Skin epidermis (tissue), 12 donors: ENCODE results near the gene LRRC17.
"Not testable (repeated sequence)": the region's sequence is repeated elsewhere in the genome, so short reads cannot be mapped to it uniquely, and the experiment has no call there.

Experiments used
- H3K27ac ChIP-seq, 21 experiments: fragments of 200-600 bp; sonication (generic) in 11 of 21; one replicate each; pipeline ENCODE4 v1.5.0; 2020; ENCODE audit warnings: mild to moderate bottlenecking in 3 of 21, inconsistent platforms in 2 of 21, moderate library complexity in 2 of 21
- H3K4me3 ChIP-seq, 7 experiments: fragments of 200-600 bp; sonication (generic) in 2 of 7; one replicate each; pipeline ENCODE4 v1.5.0; 2020; ENCODE audit warnings: inconsistent platforms in 2 of 7, mild to moderate bottlenecking in 2 of 7, moderate library complexity in 1 of 7

LRRC17 gene

GRCh38 chr7:102896585-102896984 is 16.2 kb upstream of the LRRC17 start:
- peak overlapping the region in 5 of 21 experiments; percentile 10 to 62 (median 38) for H3K27ac ChIP-seq

GRCh38 chr7:102897211-102897631 is 15.6 kb upstream of the LRRC17 start:
- no peak overlapping the region for H3K27ac ChIP-seq
- no peak overlapping the region for H3K4me3 ChIP-seq

More at GRCh38 chr7:102896585-102896984, 16.2 kb upstream of the LRRC17 start:
- H3K4me3 ChIP-seq = no peak overlapping the region

GRCh38 chr7:102897856-102898531 is 14.8 kb upstream of the LRRC17 start:
- peak overlapping the region in 1 of 21 experiments; percentile 4 for H3K27ac ChIP-seq
- H3K4me3 ChIP-seq = no peak overlapping the region

- Histone ChIP-seq H3K27ac (peak overlapping the region in 1 of 21 experiments; percentile 4), H3K4me3 (no peak overlapping the region)
Observed at GRCh38 chr7:102898532-102898859, 14.3 kb upstream of the LRRC17 start.

- not testable (repeated sequence) for H3K27ac ChIP-seq, H3K4me3 ChIP-seq
Observed at GRCh38 chr7:102902052-102902451, 10.7 kb upstream of the LRRC17 start.

GRCh38 chr7:102903576-102903975 is 9.2 kb upstream of the LRRC17 start:
- H3K4me3 ChIP-seq, H3K27ac ChIP-seq: not testable (repeated sequence)

GRCh38 chr7:102908676-102909075 is 4.1 kb upstream of the LRRC17 start:
- Histone ChIP-seq H3K4me3 (no peak overlapping the region), H3K27ac (no peak overlapping the region)

- peak overlapping the region in 3 of 7 experiments; percentile 13 to 19 (median 19) for H3K4me3 ChIP-seq
- peak overlapping the region in 9 of 21 experiments; percentile 11 to 72 (median 33) for H3K27ac ChIP-seq
Observed at GRCh38 chr7:102913826-102914225, 1.0 kb downstream of the LRRC17 start.

GRCh38 chr7:102914585-102914984 is 1.8 kb downstream of the LRRC17 start:
- Histone ChIP-seq H3K27ac (peak overlapping the region in 3 of 21 experiments; percentile 4 to 50 (median 11)), H3K4me3 (peak overlapping the region in 2 of 7 experiments; percentile 19)

- Histone ChIP-seq H3K4me3 (no peak overlapping the region), H3K27ac (no peak overlapping the region)
Observed at GRCh38 chr7:102916426-102916825, 3.6 kb downstream of the LRRC17 start.

GRCh38 chr7:102916881-102917280 is 4.1 kb downstream of the LRRC17 start:
- Histone ChIP-seq H3K27ac (peak overlapping the region in 1 of 21 experiments; percentile 1), H3K4me3 (no peak overlapping the region)

GRCh38 chr7:102917436-102918353 is 4.9 kb downstream of the LRRC17 start:
- Histone ChIP-seq H3K27ac (peak overlapping the region in 2 of 21 experiments; percentile 1 to 28), H3K4me3 (no peak overlapping the region)

- Histone ChIP-seq H3K4me3 (no peak overlapping the region), H3K27ac (peak overlapping the region in 1 of 21 experiments; percentile 4)
Observed at GRCh38 chr7:102918845-102919244, 6.0 kb downstream of the LRRC17 start.

GRCh38 chr7:102925976-102926782 is 13.4 kb downstream of the LRRC17 start:
- no peak overlapping the region for H3K4me3 ChIP-seq
- H3K27ac ChIP-seq = peak overlapping the region in 2 of 21 experiments; percentile 30 to 33

- H3K4me3 ChIP-seq = no peak overlapping the region
- no peak overlapping the region for H3K27ac ChIP-seq
Observed at GRCh38 chr7:102926783-102927140, 14.0 kb downstream of the LRRC17 start.

GRCh38 chr7:102927312-102927933 is 14.6 kb downstream of the LRRC17 start:
- Histone ChIP-seq H3K4me3 (no peak overlapping the region), H3K27ac (no peak overlapping the region)

- H3K4me3 ChIP-seq = no peak overlapping the region
- no peak overlapping the region for H3K27ac ChIP-seq
Observed at GRCh38 chr7:102931757-102932156, 19.0 kb downstream of the LRRC17 start.

- no peak overlapping the region for H3K4me3 ChIP-seq
- peak overlapping the region in 15 of 21 experiments; percentile 1 to 76 (median 56) for H3K27ac ChIP-seq
Observed at GRCh38 chr7:102933763-102934162, 21.0 kb downstream of the LRRC17 start.

GRCh38 chr7:102934239-102934638 is 21.4 kb downstream of the LRRC17 start:
- H3K4me3 ChIP-seq = no peak overlapping the region
- H3K27ac ChIP-seq = peak overlapping the region in 13 of 21 experiments; percentile 1 to 75 (median 52)
